HG02973 (cell line): ENCODE data around the gene HID1.

Experiments used
- ATAC-seq: cut with Tn5 transposase; IDR thresholded peaks from one replicate; pipeline ENCODE4 v1.9.1; 2021; ENCODE audit warnings: moderate library complexity; ENCODE audit not compliant: unreplicated experiment

HID1 gene

GRCh38 chr17:74901353-74902135 lies 71.0 kb downstream of the HID1 start:
- ATAC-seq = no peak
